Epithelial cell of proximal tubule (primary cell): Measurements from ENCODE around the gene CALU. TPM values are rescaled to one million over a fixed set of nuclear protein-coding genes. Genes with fewer than 3 reads are reported as not detected.

ENCODE experiments used
- DNase-seq: peaks from one replicate; pipeline ENCODE4 v3.0.0-alpha.2; 2011; ENCODE audit warnings: low read depth
- H3K4me3 ChIP-seq: 2 replicates; pipeline ENCODE4 v1.5.1; 2011; ENCODE audit warnings: low read depth, mild to moderate bottlenecking, low read length
- total RNA-seq: library from RNA; depleted of rRNA; stranded (reverse); fragments of >200 nt; gene quantifications from 2 replicates; pipeline ENCODE4 v1.2.3, GENCODE V29; 2015
- TF ChIP-seq, protein P1 (sequence below): conservative IDR thresholded peaks from 2 replicates; pipeline ENCODE4 v1.5.1; 2012; ENCODE audit warnings: low read depth, mild to moderate bottlenecking, low read length

CALU gene
- total RNA-seq, 1 donor from 2014 or later: 174 TPM

DNA sequence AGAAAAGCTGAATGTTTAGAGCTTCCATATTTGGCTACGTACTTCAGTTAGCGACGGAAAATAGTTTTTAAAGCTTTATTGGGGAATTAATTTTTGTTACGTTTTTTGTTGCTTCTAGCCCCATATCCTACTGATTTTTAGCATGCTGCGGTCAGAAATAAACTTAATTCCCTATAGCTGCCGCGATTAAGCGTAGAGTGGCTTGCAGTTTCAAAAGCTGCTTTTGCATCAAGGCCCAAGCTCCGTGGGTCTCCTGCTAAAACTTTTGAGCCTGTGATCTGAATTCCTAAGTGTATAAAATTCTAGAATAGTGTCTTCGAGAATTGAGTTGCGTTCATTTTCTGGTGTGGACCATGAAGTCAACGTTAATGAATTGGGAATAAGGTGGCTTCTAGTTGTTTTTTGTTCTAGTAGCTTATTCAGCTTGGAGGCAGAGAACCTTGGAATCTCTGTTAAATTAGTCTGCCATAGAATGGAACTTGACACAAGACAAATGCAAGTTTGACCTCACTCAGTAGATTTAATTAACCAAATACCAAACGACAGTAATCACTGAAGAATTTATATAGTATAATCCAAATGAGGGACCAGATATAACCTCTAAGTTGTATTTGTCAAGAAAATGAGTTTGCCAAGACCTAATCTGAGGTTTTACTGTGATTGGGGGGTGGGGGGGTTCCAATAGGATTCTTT lies 977 bp downstream of the CALU start:
- H3K4me3 ChIP-seq: peak overlapping the region; percentile 95
- DNase-seq: no peak
- TF ChIP-seq, protein P1, sequence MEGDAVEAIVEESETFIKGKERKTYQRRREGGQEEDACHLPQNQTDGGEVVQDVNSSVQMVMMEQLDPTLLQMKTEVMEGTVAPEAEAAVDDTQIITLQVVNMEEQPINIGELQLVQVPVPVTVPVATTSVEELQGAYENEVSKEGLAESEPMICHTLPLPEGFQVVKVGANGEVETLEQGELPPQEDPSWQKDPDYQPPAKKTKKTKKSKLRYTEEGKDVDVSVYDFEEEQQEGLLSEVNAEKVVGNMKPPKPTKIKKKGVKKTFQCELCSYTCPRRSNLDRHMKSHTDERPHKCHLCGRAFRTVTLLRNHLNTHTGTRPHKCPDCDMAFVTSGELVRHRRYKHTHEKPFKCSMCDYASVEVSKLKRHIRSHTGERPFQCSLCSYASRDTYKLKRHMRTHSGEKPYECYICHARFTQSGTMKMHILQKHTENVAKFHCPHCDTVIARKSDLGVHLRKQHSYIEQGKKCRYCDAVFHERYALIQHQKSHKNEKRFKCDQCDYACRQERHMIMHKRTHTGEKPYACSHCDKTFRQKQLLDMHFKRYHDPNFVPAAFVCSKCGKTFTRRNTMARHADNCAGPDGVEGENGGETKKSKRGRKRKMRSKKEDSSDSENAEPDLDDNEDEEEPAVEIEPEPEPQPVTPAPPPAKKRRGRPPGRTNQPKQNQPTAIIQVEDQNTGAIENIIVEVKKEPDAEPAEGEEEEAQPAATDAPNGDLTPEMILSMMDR: no peak

DNA sequence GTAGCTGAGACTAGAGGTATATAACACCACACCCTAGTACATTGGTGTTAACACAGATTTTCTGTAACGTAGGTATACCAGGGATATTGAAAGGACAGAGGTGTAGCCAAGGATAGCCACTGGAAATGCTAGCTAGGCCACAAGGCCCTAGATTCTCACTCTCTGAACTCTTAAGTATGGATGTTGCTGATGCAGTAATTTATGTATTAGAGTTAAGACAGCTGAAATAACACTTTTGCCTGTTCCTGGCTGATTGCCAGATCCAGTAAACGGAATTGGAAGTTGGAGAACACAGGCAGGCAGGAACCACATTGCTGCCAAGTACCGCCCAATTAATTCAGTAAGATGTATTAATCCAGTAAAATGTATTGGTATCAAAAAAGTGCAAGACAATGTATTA lies 1.8 kb downstream of the CALU start:
- H3K4me3 ChIP-seq: peak overlapping the region; percentile 95
- DNase-seq: no peak
- TF ChIP-seq, protein P1: no peak

DNA sequence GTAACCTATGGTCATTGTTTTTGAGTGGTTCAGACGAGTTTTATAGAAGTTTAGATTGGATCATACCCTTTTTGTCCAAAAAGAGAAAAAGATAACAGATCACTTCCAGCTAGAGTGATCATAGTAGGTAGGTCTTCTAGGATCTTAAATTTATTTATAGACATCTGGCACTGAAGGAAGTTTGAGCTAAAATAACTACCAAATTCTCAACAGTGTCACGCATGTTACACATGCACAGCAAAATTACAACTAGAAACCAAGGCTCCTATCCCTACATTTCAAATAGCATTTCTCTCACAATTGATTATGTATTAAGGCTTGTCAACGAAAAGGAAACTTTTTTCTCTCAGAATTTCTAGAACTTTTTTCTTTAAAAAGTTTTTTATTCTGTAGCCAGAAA lies 2.3 kb downstream of the CALU start:
- H3K4me3 ChIP-seq: no peak overlapping the region
- TF ChIP-seq, protein P1: no peak
- no peak for DNase-seq

DNA sequence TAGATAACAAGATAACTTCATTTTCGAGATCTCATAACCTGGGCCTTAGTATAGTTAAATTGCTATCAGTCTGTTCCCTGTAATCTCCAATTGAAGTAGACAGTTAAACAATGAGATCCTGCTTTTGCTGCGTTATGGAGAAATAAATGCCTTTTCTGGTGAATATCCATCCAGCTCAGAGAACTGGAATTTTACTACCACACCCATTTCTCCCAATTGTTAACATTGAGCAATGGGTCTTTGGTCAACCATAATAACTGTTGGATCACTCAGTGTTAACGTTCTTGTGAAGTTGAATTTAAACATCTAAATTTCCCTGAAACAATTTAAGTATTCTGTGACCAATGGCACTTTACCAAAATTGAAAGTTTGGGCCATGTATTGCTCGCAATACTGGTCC lies 3.0 kb downstream of the CALU start:
- DNase-seq: no peak
- TF ChIP-seq, protein P1: no peak
- no peak overlapping the region for H3K4me3 ChIP-seq

DNA sequence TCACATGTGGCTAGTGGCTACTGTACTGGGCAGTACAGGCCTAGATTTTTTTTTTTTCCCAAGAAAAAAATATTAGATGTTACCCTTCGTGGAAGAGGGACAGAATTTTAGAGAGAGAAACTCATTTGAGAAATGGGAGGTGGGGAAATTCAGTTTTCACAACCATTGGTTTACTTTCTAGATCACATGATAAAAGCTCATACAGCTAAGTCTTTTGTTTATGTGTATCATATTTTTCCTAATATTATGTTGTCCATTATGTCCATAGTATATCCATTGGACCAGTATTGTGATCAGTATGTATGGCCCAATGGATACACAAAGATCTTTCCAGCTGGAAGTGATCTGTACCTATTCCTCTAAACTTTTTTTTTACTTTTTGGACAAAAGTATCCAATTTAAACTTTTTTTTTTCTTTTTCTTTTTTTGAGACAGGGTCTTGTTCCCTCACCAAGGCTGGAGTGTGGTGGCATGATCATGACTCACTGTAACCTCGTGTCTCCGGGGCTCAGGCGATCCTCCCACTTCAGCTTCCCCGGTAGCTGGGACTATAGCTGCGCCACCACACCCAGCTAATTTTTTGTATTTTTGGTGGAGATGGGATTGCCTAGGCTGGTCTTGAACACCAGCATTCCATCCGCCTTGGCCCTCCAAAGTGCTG lies 4.1 kb downstream of the CALU start:
- DNase-seq: no peak
- no peak overlapping the region for H3K4me3 ChIP-seq
- TF ChIP-seq, protein P1: no peak

DNA sequence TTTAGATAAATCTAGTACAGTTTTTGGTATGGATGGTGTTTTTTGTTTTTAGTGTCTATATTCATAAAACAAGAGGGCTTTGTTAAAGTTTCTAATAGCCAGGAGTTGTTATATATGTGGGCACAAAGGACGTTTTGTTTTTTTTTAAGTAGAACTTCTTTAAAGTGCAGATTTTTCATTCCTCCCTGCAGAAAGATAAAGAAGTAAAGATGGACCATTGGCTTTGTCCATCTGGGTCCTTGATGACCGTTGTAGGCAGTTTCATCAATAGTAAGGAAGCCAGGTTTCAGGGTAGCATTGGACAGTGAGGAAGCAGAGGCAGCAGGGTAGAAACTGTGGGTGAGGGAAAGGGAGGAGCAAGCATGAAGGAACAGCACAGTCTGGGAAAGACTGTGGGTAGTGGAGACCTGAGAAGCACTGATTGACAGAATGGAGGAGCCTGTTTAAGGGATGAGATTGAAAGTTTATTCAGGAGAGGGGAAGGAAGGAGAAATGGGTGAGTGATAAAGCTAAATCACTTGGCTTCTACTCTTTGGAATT lies 5.3 kb downstream of the CALU start:
- TF ChIP-seq, protein P1: no peak
- no peak overlapping the region for H3K4me3 ChIP-seq
- no peak for DNase-seq

DNA sequence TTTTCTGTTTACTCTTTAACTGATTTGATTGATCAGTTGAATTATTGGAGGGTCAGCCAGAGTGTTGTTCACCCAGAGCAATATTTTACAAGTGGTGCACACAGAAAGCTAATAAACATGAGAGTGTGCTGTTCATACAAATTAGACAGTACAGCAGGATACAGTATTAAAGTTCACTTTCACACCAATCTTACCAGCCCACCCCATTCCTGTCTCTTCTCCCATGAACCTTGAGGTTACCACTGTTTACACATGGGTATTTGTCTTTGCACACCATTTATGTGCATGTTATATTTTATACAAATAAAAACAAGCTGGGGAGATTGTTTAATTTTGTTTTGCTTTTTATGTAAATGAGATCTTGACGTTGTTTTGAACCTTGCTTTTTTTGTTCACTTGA lies 6.5 kb downstream of the CALU start:
- H3K4me3 ChIP-seq: no peak overlapping the region
- TF ChIP-seq, protein P1: no peak
- DNase-seq: no peak
